ENCODE results near the gene MAGI2. TPM values are rescaled to one million over a fixed set of nuclear protein-coding genes. Genes with fewer than 3 reads are reported as not detected.
"Not testable (repeated sequence)": the region's sequence is repeated elsewhere in the genome, so short reads cannot be mapped to it uniquely, and the experiment has no call there.

MAGI2 gene
- total and polyA plus RNA-seq, 4 donors = 3.7 to 25.5 (median 11.6) TPM

GRCh38 chr7:79055722-79056415 is 397.6 kb downstream of the MAGI2 start:
- Histone ChIP-seq H3K36me3 (ENCODE audit: control insufficient read depth in 1 of 2, insufficient read depth in 2 of 2, low read length in 1 of 2) (no peaks in the 10 kb centered on the region), H3K9me3 (ENCODE audit: control insufficient read depth, low read length) (no peaks in the 10 kb centered on the region), H3K27me3 (ENCODE audit: control insufficient read depth in 1 of 2, insufficient read depth in 2 of 2, low read length in 1 of 2) (no peaks in the 10 kb centered on the region), H3K4me1 (ENCODE audit: control insufficient read depth in 1 of 2, insufficient read depth in 2 of 2, low read length in 2 of 2) (no peaks in the 10 kb centered on the region), H3K4me3 (ENCODE audit: low read length in 2 of 2) (no peak overlapping the region), H3K27ac (ENCODE audit: low read depth in 1 of 2, low read length in 2 of 2) (no peak overlapping the region)
- 51 to 52% methylated on average over 6 of the region's 6 CpGs for WGBS, 2 donors
- no peak for ATAC-seq (ENCODE audit: low FRiP score)
- intact Hi-C loops (cut with DNase I) = no loop called here
- no peak for DNase-seq

- intact Hi-C loops (cut with DNase I) = no loop called here
Measured at GRCh38 chr7:79051915-79052314, 401.6 kb downstream of the MAGI2 start.

GRCh38 chr7:79050603-79051002 is 402.9 kb downstream of the MAGI2 start:
- WGBS, 2 donors = 66 to 71% methylated on average over 5 of the region's 5 CpGs
- H3K4me3 ChIP-seq (ENCODE audit: low read length in 2 of 2) = no peak overlapping the region
- H3K9me3 ChIP-seq (ENCODE audit: control insufficient read depth, low read length) = no peaks in the 10 kb centered on the region
- DNase-seq (no peak), ATAC-seq (ENCODE audit: low FRiP score) (no peak)
- H3K27ac ChIP-seq (ENCODE audit: low read depth in 1 of 2, low read length in 2 of 2) = no peak overlapping the region
- no peaks in the 10 kb centered on the region for H3K4me1 ChIP-seq (ENCODE audit: control insufficient read depth in 1 of 2, insufficient read depth in 2 of 2, low read length in 2 of 2)
- no peaks in the 10 kb centered on the region for H3K27me3 ChIP-seq (ENCODE audit: control insufficient read depth in 1 of 2, insufficient read depth in 2 of 2, low read length in 1 of 2)
- H3K36me3 ChIP-seq (ENCODE audit: control insufficient read depth in 1 of 2, insufficient read depth in 2 of 2, low read length in 1 of 2) = no peaks in the 10 kb centered on the region
- intact Hi-C loops (cut with DNase I) = no loop called here

More at GRCh38 chr7:79051915-79052314, 401.6 kb downstream of the MAGI2 start:
- no peaks in the 10 kb centered on the region for H3K4me1 ChIP-seq (ENCODE audit: control insufficient read depth in 1 of 2, insufficient read depth in 2 of 2, low read length in 2 of 2)
- H3K4me3 ChIP-seq (ENCODE audit: low read length in 2 of 2) = no peak overlapping the region
- 88 to 89% methylated on average over 2 of the region's 2 CpGs for WGBS, 2 donors
- DNase-seq (no peak), ATAC-seq (ENCODE audit: low FRiP score) (no peak)
- no peaks in the 10 kb centered on the region for H3K27me3 ChIP-seq (ENCODE audit: control insufficient read depth in 1 of 2, insufficient read depth in 2 of 2, low read length in 1 of 2)
- no peak overlapping the region for H3K27ac ChIP-seq (ENCODE audit: low read depth in 1 of 2, low read length in 2 of 2)
- no peaks in the 10 kb centered on the region for H3K9me3 ChIP-seq (ENCODE audit: control insufficient read depth, low read length)
- no peaks in the 10 kb centered on the region for H3K36me3 ChIP-seq (ENCODE audit: control insufficient read depth in 1 of 2, insufficient read depth in 2 of 2, low read length in 1 of 2)

- H3K9me3 ChIP-seq (ENCODE audit: control insufficient read depth, low read length) = no peaks in the 10 kb centered on the region
- H3K4me1 ChIP-seq (ENCODE audit: control insufficient read depth in 1 of 2, insufficient read depth in 2 of 2, low read length in 2 of 2) = no peaks in the 10 kb centered on the region
- no peak overlapping the region for H3K4me3 ChIP-seq (ENCODE audit: low read length in 2 of 2)
- intact Hi-C loops (cut with DNase I) = no loop called here
- no peaks in the 10 kb centered on the region for H3K36me3 ChIP-seq (ENCODE audit: control insufficient read depth in 1 of 2, insufficient read depth in 2 of 2, low read length in 1 of 2)
- DNase-seq (no peak), ATAC-seq (ENCODE audit: low FRiP score) (no peak)
- no peak overlapping the region for H3K27ac ChIP-seq (ENCODE audit: low read depth in 1 of 2, low read length in 2 of 2)
- WGBS, 2 donors = 94 to 96% methylated on average over 2 of the region's 2 CpGs
- no peaks in the 10 kb centered on the region for H3K27me3 ChIP-seq (ENCODE audit: control insufficient read depth in 1 of 2, insufficient read depth in 2 of 2, low read length in 1 of 2)
Measured at GRCh38 chr7:79046061-79046460, 407.4 kb downstream of the MAGI2 start.

- intact Hi-C loops (cut with DNase I) = no loop called here
- no peak for ATAC-seq (ENCODE audit: low FRiP score)
- WGBS, 2 donors = 7 to 14% methylated on average over 4 of the region's 4 CpGs
Measured at GRCh38 chr7:79037001-79037400, 416.5 kb downstream of the MAGI2 start.

GRCh38 chr7:79036356-79036755 is 417.1 kb downstream of the MAGI2 start:
- DNase-seq = no peak
- no peaks in the 10 kb centered on the region for H3K9me3 ChIP-seq (ENCODE audit: control insufficient read depth, low read length)
- no peaks in the 10 kb centered on the region for H3K36me3 ChIP-seq (ENCODE audit: control insufficient read depth in 1 of 2, insufficient read depth in 2 of 2, low read length in 1 of 2)
- no peak for ATAC-seq (ENCODE audit: low FRiP score)
- no peak overlapping the region for H3K27ac ChIP-seq (ENCODE audit: low read depth in 1 of 2, low read length in 2 of 2)
- H3K4me1 ChIP-seq (ENCODE audit: control insufficient read depth in 1 of 2, insufficient read depth in 2 of 2, low read length in 2 of 2) = no peaks in the 10 kb centered on the region
- H3K27me3 ChIP-seq (ENCODE audit: control insufficient read depth in 1 of 2, insufficient read depth in 2 of 2, low read length in 1 of 2) = no peaks in the 10 kb centered on the region
- H3K4me3 ChIP-seq (ENCODE audit: low read length in 2 of 2) = no peak overlapping the region
- WGBS, 2 donors = 57 to 60% methylated on average over 2 of the region's 2 CpGs
- intact Hi-C loops (cut with DNase I) = no loop called here

More at GRCh38 chr7:79037001-79037400, 416.5 kb downstream of the MAGI2 start:
- H3K4me3 ChIP-seq (ENCODE audit: low read length in 2 of 2) = no peak overlapping the region
- H3K36me3 ChIP-seq (ENCODE audit: control insufficient read depth in 1 of 2, insufficient read depth in 2 of 2, low read length in 1 of 2) = no peaks in the 10 kb centered on the region
- H3K9me3 ChIP-seq (ENCODE audit: control insufficient read depth, low read length) = no peaks in the 10 kb centered on the region
- no peak for DNase-seq
- no peaks in the 10 kb centered on the region for H3K27me3 ChIP-seq (ENCODE audit: control insufficient read depth in 1 of 2, insufficient read depth in 2 of 2, low read length in 1 of 2)
- H3K4me1 ChIP-seq (ENCODE audit: control insufficient read depth in 1 of 2, insufficient read depth in 2 of 2, low read length in 2 of 2) = no peaks in the 10 kb centered on the region
- no peak overlapping the region for H3K27ac ChIP-seq (ENCODE audit: low read depth in 1 of 2, low read length in 2 of 2)

GRCh38 chr7:79035858-79036257 is 417.6 kb downstream of the MAGI2 start:
- Histone ChIP-seq H3K9me3 (ENCODE audit: control insufficient read depth, low read length) (no peaks in the 10 kb centered on the region), H3K36me3 (ENCODE audit: control insufficient read depth in 1 of 2, insufficient read depth in 2 of 2, low read length in 1 of 2) (no peaks in the 10 kb centered on the region), H3K27ac (ENCODE audit: low read depth in 1 of 2, low read length in 2 of 2) (no peak overlapping the region), H3K27me3 (ENCODE audit: control insufficient read depth in 1 of 2, insufficient read depth in 2 of 2, low read length in 1 of 2) (no peaks in the 10 kb centered on the region), H3K4me1 (ENCODE audit: control insufficient read depth in 1 of 2, insufficient read depth in 2 of 2, low read length in 2 of 2) (no peaks in the 10 kb centered on the region), H3K4me3 (ENCODE audit: low read length in 2 of 2) (no peak overlapping the region)
- no peak for DNase-seq
- 91 to 92% methylated on average over 3 of the region's 3 CpGs for WGBS, 2 donors
- no peak for ATAC-seq (ENCODE audit: low FRiP score)
- intact Hi-C loops (cut with DNase I) = no loop called here

GRCh38 chr7:79034730-79035129 is 418.7 kb downstream of the MAGI2 start:
- intact Hi-C loops (cut with DNase I) = no loop called here
- Histone ChIP-seq H3K4me1 (ENCODE audit: control insufficient read depth in 1 of 2, insufficient read depth in 2 of 2, low read length in 2 of 2) (no peaks in the 10 kb centered on the region), H3K36me3 (ENCODE audit: control insufficient read depth in 1 of 2, insufficient read depth in 2 of 2, low read length in 1 of 2) (no peaks in the 10 kb centered on the region), H3K27ac (ENCODE audit: low read depth in 1 of 2, low read length in 2 of 2) (no peak overlapping the region), H3K4me3 (ENCODE audit: low read length in 2 of 2) (no peak overlapping the region), H3K9me3 (ENCODE audit: control insufficient read depth, low read length) (no peaks in the 10 kb centered on the region), H3K27me3 (ENCODE audit: control insufficient read depth in 1 of 2, insufficient read depth in 2 of 2, low read length in 1 of 2) (no peaks in the 10 kb centered on the region)
- ATAC-seq (ENCODE audit: low FRiP score) = no peak
- 57 to 59% methylated on average over 5 of the region's 5 CpGs for WGBS, 2 donors
- DNase-seq = no peak

- H3K27me3 ChIP-seq (ENCODE audit: control insufficient read depth in 1 of 2, insufficient read depth in 2 of 2, low read length in 1 of 2); intact Hi-C loops (cut with DNase I); H3K4me1 ChIP-seq (ENCODE audit: control insufficient read depth in 1 of 2, insufficient read depth in 2 of 2, low read length in 2 of 2); H3K27ac ChIP-seq (ENCODE audit: low read depth in 1 of 2, low read length in 2 of 2); H3K9me3 ChIP-seq (ENCODE audit: control insufficient read depth, low read length); DNase-seq; ATAC-seq (ENCODE audit: low FRiP score); H3K36me3 ChIP-seq (ENCODE audit: control insufficient read depth in 1 of 2, insufficient read depth in 2 of 2, low read length in 1 of 2); H3K4me3 ChIP-seq (ENCODE audit: low read length in 2 of 2): not testable (repeated sequence)
- WGBS, 2 donors = 81 to 87% methylated on average over 2 of the region's 2 CpGs
Measured at GRCh38 chr7:79019711-79020110, 433.8 kb downstream of the MAGI2 start.
